ENCODE measurements around the gene VTCN1.

VTCN1 gene

DNA sequence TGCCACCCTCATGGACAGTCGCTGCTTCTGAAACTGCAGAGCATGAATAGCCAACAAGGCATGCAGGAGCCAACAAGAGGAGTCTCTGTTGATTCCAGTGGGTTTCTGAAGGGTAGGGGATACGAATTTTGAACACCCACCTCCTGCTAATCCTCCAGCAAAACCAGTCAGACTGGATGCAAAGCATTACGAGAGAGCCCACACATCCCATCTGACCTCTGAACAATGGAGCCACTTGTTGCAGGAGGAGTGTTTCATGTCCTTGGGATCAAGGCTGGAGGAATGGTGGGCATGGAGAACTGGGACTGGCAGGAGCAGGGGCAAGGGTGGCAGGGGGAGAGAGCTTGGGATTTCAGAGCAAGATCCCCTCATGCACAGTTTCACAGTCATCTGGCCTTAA is 1.6 kb downstream of the VTCN1 start:
- DNase-seq (ENCODE audit: low read depth) = no peak

DNA sequence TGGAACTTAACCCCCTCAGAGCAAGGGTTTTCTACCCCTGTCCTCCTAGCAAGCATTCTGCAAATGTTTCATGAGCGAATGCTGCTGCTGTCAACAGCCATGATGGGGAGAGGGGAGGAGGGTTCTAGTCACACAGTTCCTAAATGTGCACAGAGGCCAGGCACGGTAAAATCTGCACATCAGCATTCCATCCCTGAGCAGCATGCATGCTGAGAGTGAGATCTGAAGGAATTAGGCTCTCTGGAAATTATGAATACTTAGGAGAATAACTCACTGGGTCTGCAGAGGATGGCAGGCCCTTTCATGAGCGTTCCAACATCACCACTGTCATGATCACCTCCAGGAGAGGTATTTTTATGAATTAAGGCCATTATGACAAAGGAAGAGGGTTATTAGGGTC is 2.1 kb downstream of the VTCN1 start:
- DNase-seq (ENCODE audit: low read depth) = no peak

DNA sequence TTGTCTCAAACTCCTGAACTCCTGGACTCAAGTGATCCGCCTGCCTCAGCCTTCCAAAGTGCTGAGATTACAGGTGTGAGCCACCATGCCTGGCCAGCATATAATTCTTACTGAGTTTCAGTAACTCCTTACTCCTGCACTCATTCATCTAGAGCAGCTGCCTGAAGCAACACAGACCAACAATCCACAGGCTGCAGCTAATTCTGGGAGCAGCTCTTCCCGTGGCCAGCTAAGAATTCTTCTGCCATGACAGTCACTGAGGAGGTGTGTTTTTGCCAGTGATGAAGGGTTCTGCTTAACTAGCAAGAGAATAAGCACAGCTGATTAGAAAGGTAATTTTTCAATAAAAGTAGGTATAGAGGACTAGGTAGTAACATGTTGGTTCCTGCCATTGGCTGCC is 5.4 kb downstream of the VTCN1 start:
- DNase-seq (ENCODE audit: low read depth) = no peak

DNA sequence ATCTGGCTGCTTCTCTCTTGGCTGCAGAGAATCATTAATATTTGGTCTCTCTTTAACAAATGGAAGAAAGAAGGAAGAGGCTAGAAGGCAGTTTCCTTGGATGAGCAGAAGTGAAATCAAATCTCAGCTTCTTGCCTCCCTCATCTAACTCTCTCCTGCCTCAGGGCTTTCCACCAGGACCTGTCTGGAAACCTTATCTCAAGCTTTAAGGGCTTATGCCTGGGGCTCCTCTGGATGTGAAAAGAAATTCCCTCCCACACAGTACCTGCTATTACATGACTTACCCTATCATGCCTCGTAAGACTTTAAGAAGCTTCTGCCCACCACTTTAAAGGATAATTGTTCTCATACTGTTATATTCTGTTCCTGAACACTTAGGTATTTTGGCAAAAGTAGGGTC is 8.9 kb downstream of the VTCN1 start:
- no peak for DNase-seq (ENCODE audit: low read depth)

DNA sequence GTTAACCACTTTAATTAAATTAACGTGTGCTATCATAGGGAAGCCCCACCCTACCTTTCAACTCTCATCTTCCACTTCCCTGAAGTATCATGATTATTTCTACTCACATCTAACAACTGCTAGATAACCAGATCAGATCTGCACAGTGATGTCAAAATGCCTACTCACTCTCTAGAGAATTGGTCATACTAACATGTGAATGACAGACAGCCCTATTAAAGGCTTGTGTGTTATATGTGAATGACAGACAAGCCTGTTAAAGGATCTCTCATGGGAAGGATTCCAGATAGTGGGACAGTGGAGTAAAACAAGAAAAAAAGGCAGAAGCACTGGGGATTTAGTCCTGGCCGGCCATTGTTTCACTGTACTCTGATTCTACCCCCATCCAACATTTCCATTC is 12.6 kb downstream of the VTCN1 start:
- no peak for DNase-seq (ENCODE audit: low read depth)

DNA sequence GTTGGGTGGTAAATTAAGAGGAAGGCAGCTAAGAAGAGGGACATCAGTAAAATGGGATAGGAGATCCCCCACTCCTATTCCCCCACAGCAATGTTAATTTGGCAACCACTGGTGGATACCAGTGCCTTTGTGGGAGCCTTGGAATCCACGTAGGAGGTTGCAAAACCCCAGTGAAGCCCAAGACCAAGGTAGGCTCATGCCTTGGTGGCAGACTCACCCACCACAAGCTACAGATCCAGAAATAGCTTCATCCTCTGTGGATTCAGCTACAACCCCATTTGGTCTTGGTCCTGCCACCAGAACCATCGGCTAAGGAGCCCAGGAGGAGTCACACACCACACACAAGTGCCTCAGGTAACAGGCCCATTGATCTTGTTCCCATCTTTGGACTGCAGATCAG is 21.0 kb downstream of the VTCN1 start:
- DNase-seq (ENCODE audit: low read depth) = no peak

DNA sequence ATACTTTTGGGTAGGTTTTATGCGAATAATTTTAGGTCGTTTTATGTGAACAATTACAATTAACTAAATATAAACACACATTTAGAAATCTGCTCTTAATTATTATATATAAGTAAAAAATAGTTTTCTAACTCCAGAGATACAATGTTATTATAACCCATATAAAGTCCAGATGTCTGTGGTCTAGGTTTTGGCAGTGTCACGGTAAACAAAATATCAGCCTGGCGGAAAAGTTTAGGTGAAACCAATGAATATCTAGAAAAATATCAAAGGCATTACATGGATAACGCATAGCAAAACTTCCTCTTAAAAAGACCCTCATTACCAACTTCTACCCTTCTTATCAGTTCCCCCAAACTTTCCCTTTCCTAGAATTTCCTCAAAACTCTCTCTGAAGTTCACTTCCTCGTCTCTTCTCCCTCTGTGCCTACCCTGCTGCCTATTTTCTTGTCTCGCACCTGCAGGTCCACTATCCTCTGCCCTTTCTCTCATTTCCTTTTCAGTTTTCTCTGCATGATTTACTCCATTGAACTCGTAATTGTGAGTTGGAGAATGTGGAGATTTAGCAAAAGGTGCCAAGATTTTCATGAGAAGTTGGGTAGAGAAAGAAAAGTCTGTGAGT is 21.8 kb downstream of the VTCN1 start:
- DNase-seq (ENCODE audit: low read depth) = no peak

DNA sequence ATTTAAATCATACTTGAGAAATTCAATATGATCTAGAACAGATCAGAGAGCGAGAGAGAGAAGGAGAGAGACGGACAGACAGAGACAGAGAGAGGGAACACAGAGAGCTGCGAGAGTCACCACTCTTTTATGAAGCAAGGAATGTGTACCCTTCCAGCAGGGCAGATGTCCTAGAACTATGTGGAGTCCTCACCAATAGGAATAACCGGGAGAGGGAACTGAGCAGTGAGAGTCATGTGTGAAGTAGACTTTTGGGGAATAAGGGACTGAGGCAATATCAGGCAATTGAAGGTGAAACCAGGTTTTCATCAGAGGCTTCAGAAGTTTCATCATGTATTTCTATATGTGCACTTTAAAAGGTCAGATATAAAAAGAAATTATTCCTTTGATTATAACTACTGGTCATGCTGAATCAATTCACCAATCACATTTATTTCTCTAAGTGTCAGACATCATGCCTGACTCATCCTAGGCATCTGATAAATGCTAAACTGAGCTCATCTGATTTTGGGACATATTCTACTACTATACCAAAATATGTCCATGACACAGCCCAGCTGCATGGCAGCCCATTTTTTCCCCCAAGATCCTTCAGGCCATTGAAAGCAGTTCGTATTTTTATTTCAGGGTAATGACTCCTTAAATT is 22.4 kb downstream of the VTCN1 start:
- no peak for DNase-seq (ENCODE audit: low read depth)

DNA sequence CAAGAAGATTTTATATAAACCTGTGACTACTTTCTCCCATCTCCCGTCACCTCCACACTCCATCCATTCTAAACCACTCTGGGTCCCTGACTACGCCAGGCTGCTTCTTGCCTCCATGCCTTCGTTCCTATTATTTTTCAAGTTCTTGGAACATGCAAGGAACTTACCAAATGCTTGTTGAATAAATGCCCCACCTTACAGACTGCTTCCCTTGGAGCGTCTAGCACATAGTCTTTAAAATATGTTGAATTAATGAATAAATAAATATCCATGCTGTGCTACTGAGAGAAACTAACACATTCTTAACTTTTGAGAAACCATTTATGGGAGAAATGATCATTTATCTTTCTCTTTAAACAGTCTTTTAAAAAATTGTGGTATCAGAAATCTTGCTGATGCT is 27.6 kb downstream of the VTCN1 start:
- DNase-seq (ENCODE audit: low read depth) = no peak

DNA sequence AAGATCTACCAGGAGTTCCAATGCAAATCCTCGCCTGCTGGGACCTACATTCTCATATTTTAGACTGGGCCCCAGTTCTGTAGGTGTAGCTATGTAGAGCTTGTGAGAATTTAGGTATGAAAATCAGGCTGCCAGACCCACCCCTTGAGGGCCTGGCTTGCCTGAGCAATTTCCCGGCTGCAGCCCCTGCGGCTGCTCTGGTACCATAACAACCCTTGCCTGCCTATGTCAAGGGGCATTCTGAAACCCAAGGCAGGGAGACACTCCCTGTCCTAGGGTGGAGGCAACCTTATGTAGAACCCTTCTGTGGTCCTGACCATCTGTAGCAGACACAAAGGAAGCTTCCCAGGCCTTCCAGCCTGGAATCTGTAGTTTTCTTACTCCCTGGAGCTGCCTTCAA is 28.4 kb downstream of the VTCN1 start:
- DNase-seq (ENCODE audit: low read depth) = no peak

DNA sequence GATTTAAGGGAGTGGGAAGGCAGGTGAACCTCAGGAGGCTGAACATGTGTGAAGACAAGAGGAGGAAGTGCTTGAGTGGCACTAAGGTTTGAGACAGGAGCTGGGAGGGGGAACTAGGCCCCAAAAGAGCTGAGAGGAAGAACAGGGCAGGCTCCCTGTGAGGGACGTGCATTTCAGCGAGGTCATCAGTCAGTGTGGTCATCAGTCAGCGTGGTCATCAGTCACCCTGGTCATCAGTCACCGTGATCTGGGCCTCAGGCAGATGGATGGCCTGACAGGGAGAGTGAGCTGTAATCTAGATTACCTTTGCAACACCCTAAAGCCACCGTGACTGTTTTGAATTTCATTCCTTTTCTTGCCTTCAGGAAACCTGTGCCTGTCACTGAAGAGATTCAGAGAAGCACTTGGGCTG is 29.1 kb downstream of the VTCN1 start:
- no peak for DNase-seq (ENCODE audit: low read depth)

DNA sequence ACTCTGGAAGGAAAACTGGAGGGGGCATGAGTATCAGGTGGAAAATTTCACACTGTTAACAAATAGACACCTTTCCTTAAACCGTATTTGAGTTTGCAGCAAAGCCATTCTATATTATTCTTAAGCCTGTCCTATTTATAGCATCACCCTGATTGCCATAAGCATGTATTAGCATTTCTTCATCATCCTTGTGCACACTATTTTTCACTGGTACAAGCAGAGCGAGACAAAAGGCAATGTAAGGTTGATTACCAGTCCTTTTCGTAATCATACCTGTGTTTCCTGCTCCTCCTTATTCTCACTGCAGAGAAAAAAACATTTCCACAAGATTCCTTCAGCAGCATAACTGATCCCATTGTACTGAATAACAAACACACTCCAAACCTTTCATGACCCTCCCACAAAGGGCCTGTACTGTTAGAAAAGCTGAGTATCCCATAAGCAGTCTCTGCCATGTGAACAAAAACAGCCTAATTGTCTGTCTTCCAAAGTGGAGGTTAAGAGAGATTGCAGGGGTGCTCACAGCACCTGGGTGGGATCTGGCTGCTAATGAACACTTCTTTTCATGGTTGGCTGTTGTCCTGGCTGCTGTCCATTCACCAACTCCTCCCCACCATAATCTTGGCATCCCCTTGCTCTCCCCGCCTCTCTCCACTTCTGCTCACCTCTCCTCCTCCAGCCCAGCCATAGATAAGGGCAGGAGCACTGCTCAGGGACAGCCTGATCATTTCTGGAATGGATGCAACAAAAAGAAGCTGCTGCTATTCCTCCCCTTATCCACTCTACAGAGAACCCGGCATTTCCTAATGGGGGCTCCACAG is 30.4 kb downstream of the VTCN1 start:
- DNase-seq (ENCODE audit: low read depth) = no peak

DNA sequence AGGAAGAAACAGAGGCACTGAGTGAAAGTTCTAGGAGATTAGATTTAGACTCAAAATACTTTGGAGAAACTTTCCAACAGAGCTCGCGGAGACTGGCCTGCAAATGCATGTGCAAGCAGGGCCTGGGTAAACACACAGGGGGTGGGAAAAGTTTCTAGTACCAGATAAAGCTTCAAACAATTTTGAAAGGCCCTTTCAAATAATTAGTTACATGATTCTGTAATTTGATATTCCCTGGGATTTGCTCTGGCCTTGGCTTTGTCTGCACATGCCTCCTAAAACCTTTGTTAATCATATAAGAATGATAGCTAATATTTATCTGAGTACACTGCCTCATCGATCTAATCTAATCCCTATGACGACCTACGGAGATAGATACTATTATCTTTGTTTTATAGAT is 31.3 kb downstream of the VTCN1 start:
- no peak for DNase-seq (ENCODE audit: low read depth)

DNA sequence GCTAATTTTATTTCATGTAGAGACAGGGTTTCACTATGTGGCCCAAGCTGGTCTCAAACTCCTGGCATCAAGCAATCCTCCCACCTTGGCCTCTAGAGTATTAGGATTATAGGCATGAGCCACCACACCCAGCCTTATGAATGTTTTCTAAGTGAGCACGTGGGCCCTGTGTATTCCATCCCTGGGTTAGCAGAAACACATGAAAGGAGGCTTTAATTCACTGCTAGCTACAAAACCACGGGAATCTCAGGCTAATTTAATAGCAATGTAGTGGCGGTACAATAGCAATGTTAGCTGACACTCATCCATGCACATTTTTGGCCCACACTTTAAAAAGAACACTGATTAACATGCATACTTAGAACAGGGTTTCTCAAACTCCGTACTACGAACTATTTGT is 32.0 kb downstream of the VTCN1 start:
- DNase-seq (ENCODE audit: low read depth) = no peak

DNA sequence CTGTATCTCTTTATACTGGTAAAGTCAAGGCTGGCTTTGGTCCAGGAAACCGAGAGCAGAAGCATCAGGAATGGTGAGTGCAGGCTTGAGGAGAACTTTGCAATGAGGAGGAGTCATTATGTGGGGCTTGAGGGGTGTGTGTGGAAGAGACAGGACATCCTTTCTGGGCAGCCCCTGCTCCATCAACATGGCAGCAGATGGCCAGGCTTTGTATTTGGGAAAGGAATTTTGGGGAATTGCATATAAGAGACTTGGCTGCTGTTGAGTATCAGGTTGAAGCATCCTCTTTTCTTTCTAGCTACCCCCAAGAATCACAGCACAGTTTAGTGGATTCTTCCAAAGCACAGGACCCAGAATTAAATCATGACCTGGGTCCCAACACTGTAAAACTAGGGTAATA is 33.4 kb downstream of the VTCN1 start:
- DNase-seq (ENCODE audit: low read depth) = no peak

DNA sequence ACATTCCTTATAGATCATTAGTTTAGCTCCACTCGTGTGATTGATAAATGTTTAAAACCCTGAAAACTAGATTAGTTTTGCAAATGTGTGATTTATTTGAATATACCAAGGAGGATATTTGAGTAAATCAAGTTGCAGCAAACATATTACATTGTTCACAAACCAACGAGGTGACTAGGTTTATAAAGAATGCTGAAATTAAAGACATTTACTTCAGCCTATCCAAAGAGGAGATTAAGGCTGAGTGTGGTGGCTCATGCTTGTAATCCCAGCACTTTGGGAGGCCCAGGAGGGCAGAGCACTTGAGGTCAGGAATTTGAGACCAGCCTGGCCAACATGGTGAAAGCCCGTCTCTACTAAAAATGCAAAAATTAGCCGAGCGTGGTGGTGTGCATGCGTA is 34.1 kb downstream of the VTCN1 start:
- no peak for DNase-seq (ENCODE audit: low read depth)

DNA sequence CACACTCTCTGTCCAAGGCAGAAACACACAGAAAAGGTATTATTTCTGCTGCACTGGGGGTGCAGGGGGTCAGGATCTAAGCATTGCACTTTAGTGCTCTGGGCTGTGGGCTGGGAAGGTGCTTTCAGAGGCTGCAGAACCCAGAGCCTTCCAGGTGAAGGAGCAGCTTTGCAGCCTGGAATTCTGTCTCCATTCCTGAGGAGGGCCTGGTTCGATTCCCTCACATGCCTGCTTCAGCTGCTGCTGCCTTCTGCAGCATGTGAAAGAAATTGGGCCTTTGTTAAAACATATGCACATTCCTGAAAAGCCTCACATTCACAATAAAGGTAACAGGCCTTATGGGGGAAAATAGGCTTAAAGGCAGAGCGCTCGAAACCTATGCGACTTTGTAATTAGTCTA is 35.9 kb downstream of the VTCN1 start:
- DNase-seq (ENCODE audit: low read depth) = no peak

DNA sequence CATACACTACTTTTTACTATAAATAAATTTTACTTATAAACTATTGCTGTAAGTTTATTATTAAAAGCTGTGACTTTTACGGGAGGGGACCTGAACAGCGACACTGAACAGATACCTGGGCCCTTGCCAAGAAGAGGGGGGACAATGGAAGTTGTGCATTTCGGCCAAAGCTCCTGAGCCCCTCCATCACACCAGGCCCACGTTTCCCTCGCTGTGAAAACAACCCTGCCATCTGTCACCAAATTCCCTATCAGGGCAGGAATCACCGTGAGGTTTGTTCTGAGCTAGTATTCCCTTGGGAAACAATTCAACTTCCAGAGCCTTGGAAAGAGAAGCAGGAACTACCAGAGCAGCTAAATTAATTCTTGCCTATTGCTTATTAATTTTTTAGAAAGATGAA is 37.0 kb downstream of the VTCN1 start:
- no peak for DNase-seq (ENCODE audit: low read depth)

DNA sequence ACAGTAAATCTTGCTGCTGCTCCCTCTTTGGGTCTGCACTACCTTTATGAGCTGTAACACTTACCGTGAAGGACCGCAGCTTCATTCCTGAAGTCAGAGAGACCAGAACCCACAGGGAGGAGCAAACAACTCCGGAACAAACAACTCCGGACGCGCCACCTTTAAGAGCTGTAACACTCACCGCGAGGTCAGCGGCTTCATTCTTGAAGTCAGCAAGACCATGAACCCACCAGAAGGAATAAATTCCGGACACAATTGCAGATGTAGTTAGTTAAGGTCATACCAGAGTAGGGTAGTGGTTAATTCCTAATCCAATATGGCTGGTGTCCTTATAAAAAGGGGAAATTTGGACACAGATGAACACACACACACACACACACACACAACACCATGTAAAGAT is 37.7 kb downstream of the VTCN1 start:
- DNase-seq (ENCODE audit: low read depth) = no peak

DNA sequence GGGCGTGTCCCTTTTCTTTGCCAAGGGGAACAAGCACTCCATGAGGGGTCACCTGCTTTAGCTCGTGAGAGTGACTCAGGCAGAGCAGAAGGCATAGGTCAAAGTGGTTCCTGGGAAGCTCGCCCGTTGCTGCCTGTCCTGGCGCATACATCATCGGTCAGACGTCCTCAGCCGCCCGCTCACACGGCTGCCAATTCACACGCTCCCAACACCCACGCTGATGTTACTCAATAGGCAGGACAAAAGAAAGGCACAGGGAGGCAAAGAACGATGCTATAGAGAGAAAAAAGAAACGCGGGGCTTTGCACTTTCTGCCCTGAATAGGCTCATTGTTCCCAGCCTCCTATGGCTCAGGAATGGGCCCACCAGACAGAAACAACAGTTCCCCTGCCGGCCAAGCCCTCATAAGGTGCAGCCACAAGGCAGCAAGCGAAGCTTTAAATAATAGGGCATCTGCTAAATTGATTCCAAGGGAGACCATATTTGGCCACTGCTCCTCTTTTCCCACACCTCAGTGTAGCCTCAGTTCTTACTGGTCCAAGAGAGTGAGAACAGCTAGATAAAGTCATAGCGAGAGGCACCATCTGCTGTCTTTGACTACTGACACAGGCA is 38.7 kb downstream of the VTCN1 start:
- no peak for DNase-seq (ENCODE audit: low read depth)

DNA sequence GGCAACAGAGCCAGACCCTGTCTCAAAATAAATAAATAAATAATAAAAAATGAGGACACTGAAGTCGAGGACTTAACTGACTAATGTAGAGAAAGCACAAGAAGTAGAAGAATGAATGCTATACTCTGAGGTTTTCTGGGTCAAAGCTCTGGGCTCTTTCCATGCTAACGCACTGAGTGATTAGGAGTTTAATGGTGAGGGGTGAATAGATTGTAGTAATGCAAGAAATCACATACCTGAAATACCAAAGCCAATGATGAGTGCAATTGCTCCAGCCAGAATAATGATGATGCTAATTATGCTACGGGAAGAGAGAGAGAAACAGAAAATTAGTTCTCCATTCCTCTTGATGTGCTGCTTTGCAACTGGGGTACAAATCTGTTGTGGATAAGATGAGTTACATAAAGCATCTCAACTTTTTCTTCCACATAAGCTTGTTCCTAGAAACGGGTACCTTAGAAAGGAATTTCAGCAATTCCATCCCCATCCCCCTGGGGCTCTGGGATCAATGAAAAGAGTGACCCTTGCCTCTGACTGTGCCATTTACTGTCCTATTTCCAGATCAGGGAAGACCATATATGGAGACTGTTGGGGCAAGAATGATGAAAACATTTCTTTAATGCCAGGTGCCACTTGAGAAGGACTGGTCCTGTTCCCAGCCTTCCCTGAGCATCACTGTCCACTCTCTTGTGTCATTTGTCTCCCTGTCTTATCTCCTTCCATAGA is 40.7 kb downstream of the VTCN1 start:
- DNase-seq (ENCODE audit: low read depth) = no peak

DNA sequence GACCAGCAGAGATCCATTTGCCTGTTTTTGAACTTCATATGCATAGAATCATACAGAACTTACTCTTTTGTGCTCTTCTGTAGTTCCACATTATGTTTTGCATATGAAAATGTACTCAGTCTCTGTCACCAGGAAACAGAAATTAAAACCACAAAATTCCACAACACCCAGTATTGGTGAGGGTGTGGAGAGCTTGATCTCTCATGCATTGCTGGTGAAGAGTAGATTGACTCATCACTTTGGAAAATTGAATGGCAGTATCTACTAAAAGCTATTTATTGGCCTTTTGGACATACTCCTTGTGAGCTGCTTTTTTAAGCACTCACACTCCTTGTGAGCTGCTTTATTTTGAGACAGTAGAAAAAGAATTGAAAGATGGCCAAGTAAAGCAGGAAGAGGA is 43.3 kb downstream of the VTCN1 start:
- no peak for DNase-seq (ENCODE audit: low read depth)
